ENCODE data around the gene MAGI1.
"Not testable (repeated sequence)": the region's sequence is repeated elsewhere in the genome, so short reads cannot be mapped to it uniquely, and the experiment has no call there.

Gene MAGI1

GRCh38 chr3:65548848-65549625, 489.7 kb downstream of the MAGI1 start:
- DNase-seq, result no peak

DNA sequence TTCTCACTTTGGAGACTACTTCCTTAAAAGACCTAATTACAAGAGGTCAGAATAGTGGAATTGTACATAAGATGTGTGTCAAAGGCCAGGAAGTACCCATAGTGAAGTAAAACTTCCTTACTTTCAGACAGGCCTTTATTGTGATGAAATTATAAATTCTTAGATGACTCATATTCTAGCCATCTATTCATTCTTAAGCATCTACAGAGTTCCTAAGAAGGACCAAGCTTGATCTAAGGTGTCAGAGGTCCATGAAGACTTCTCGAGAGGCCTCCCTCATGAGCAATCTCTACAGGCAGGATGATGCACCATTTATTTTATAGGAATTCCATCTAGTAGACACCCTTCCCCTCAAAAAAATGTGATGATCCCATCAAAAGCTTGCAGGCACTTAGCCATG, 493.3 kb downstream of the MAGI1 start:
- DNase-seq, result peak; percentile 56

- not testable (repeated sequence) for DNase-seq
These were observed 495.3 kb downstream of the MAGI1 start for GRCh38 chr3:65543391-65543790.

- DNase-seq, result no peak
These were observed 498.1 kb downstream of the MAGI1 start for GRCh38 chr3:65540666-65541065.

GRCh38 chr3:65539616-65540015, 499.1 kb downstream of the MAGI1 start:
- DNase-seq, result no peak

DNA sequence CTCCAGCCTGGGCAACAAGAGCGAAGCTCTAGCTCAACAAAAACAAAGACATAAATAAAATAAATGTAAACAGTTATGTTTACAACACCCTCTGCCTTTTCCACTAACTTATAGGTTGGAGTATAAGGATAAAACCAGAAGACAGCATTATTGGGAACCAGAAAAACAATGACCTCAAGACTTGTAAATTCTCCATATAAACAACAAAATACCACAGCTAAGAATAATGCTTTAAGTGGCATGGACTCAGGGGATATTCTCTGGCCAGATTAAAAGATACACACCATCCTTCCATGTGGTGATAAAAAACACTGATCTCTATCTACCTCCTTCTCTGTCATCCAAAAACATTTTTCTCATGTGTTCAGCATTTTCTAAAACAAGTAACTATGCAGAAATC, 500.6 kb downstream of the MAGI1 start:
- DNase-seq, result no peak

GRCh38 chr3:65537109-65537508, 501.6 kb downstream of the MAGI1 start:
- no peak for DNase-seq

DNA sequence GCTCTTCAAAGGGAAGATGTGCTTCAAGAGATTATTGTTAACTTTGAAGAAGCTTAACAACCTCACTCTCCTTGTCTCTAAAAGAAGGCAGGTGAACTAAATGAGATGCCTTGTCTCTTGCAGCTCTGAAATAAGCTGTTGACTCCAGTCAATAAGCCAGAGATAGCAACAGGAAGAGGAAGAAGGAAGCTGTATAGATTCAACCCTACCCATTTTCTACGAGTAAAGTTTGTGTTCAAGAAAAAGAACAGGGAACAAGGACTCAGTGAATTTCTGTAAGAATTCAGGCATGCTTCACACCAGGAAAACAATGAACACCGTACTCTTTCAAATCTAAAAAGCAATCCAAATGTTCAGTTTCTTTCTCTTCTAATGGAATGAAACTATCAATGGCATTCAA, 503.5 kb downstream of the MAGI1 start:
- no peak for DNase-seq

DNA sequence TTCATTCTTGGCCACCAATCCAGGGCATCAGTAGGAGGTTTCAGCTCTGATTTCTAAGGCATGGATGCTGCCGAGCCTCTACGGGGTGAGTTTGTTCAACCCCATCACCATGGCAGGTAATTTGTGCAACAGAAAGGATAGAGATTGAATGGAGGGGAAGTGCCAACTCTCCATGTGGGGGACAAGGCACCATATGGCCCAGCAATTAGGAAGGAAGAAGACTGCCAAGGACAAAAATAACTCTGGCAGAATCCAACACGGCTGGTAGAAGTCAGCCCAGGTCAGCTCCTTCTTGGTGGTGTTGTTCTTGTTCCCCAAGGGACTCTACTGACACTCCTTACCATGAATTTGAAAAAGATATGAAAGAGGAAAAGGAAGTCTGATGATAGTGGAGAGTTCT, 503.9 kb downstream of the MAGI1 start:
- DNase-seq, result no peak

DNA sequence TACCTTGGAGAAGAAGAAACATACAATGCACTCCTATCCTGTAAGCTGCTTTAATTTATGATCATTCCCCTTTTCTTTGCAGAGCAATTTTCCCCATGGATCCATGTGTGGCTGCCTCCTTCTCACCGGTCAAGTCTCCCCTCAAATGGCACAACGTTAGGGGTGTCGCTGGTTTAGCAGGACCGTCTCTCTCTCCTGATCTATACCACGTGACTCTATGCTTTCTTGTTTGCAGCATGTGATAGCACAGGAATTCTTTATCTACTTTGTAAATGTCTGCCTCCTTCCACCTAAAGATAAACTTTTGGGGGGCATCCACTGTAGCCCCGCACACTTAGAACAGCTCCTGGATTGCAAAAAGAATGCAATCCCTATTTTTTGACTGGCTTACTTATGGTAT, 506.0 kb downstream of the MAGI1 start:
- no peak for DNase-seq

- DNase-seq, result no peak
These were observed 506.5 kb downstream of the MAGI1 start for GRCh38 chr3:65532215-65532614.

GRCh38 chr3:65531499-65531898, 507.2 kb downstream of the MAGI1 start:
- DNase-seq, result no peak

GRCh38 chr3:65526656-65527055, 512.1 kb downstream of the MAGI1 start:
- DNase-seq, result no peak

GRCh38 chr3:65524584-65524983, 514.1 kb downstream of the MAGI1 start:
- DNase-seq, result no peak

DNA sequence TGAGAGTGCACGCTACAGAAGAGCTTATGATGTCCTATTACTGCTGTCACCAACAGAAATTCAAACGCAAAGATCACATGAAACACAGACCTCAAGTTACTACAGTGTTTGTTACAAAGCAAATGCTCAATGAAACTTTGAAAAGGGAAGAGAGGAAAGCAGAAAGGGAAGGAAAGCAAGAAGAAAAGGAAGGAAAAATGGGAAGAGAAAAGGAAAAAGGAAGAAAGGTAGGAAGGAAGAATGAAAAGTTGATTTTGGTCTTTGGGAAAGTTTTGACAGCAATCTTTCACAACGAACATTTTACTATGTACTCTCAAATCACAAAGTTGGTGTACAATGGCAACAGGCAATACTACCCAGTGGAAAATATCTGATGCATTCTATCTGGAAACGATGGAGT, 514.8 kb downstream of the MAGI1 start:
- DNase-seq, result no peak

DNA sequence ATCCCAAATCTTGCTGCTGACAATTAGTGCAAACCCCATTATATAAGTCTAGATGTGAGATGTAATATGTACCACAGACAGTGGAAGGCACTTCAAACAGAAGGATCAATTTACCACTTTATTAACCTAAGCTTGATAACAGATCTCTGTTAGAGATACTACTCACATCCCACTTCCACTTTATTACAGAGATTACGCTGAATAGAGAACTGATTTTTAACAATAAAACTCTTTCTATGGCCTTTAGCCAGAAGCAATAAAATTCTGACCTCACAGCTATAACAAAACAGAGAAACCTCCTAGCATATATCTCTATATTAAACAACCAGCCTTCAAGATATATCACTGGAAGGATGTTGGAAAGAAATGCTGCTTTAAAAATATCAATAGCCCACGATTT, 517.7 kb downstream of the MAGI1 start:
- no peak for DNase-seq

- no peak for DNase-seq
These were observed 521.7 kb downstream of the MAGI1 start for GRCh38 chr3:65516998-65517397.

DNA sequence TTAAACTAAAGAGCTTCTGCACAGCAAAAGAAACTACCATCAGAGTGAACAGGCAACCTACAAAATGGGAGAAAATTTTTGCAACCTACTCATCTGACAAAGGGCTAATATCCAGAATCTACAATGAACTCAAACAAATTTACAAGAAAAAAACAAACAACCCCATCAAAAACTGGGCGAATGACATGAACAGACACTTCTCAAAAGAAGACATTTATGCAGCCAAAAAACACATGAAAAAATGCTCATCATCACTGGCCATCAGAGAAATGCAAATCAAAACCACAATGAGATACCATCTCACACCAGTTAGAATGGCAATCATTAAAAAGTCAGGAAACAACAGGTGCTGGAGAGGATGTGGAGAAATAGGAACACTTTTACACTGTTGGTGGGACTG, 524.4 kb downstream of the MAGI1 start:
- DNase-seq, result not testable (repeated sequence)

DNA sequence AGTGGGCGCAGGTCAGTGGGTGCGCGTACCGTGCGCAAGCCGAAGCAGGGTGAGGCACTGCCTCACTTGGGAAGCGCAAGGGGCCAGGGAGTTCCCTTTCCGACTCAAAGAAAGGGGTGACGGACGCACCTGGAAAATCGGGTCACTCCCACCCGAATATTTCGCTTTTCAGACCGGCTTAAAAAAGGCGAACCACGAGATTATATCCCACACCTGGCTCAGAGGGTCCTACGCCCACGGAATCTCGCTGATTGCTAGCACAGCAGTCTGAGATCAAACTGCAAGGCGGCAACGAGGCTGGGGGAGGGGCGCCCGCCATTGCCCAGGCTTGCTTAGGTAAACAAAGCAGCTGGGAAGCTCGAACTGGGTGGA, 529.3 kb downstream of the MAGI1 start:
- not testable (repeated sequence) for DNase-seq

DNA sequence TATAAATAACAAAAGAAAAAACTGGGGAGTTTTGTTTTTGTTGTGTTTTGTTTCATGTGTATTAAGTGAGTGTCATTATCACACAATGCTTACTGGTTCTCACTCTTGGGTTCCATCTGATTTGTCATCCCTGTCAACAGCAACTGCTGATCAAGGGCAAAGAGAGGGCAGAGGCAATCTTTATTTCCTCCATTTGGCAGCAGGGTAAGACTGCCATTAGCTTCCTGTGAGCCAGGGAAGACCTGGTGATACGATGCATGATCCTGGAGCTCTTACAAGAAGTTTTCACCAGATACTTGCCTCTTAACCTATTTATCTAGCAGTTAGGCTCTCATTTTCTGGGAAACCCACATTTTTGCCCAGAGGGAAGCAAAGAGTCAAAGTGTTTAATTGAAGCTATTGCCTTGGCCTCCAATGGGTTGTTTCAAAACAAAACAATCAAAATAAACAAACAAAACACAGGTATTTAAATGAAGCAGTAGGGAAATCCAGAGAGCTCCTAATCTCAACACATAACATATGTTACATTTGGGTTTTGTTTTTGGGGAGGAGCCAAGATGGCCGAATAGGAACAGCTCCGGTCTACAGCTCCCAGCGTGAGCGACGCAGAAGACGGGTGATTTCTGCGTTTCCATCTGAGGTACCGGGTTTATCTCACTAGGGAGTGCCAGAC, 529.8 kb downstream of the MAGI1 start:
- DNase-seq, result no peak

GRCh38 chr3:65507437-65507836, 531.3 kb downstream of the MAGI1 start:
- DNase-seq, result no peak

GRCh38 chr3:65503776-65504175, 534.9 kb downstream of the MAGI1 start:
- no peak for DNase-seq

GRCh38 chr3:65502526-65502925, 536.2 kb downstream of the MAGI1 start:
- DNase-seq, result no peak

DNA sequence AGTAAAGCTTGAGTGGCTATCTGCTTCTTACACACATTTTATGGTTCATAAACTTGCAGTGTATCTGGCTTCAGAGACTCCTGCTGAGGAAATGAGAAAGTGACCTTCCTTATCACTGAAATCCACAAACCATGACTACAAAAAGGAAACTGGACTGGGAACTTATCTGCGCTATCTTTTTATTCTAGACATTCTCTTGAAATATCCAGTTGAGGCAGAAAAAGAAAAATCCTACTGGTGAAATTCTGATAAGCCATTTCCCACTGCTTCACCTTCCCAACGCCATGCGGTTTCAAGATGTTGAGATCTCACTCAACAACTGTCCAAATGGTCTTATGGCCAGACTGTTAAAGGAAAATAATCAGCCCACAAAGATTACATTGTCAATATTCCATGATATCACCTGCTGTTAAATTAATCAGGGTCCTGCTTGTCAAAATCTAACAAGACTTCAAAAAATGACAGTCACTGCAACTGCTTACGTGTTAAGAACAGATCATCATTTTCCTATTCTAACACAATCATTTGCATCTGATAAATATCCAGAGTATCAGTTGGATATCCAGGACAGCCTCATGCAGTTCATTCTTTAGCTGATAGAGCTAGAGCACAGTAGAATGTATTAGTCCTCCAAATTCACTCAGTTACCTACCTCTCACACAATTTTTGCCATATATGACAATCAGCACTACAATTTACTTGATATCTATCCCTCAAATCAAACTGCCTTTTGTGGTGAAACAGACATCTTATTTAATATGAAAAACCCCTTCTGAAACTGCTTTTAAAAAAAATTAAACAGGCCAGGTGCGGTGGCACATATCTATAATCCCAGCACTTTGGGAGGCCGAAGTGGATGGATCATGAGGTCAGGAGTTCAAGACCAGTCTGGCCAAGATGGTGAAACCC, 538.1 kb downstream of the MAGI1 start:
- DNase-seq, result no peak
